22Rv1 (cell line): Measurements from ENCODE around the gene SLC43A2.

ENCODE experiments used
- ZFX ChIP-seq: fragments of 450-650 bp; IDR thresholded peaks from 2 replicates; pipeline ENCODE4 v1.6.1; 2017; ENCODE audit warnings: antibody characterized with exemption, borderline replicate concordance
- TF ChIP-seq, protein P1 (sequence below): fragments of 450-650 bp; IDR thresholded peaks from 2 replicates; pipeline ENCODE4 v1.5.1; 2017; ENCODE audit warnings: mild to moderate bottlenecking

DNA sequence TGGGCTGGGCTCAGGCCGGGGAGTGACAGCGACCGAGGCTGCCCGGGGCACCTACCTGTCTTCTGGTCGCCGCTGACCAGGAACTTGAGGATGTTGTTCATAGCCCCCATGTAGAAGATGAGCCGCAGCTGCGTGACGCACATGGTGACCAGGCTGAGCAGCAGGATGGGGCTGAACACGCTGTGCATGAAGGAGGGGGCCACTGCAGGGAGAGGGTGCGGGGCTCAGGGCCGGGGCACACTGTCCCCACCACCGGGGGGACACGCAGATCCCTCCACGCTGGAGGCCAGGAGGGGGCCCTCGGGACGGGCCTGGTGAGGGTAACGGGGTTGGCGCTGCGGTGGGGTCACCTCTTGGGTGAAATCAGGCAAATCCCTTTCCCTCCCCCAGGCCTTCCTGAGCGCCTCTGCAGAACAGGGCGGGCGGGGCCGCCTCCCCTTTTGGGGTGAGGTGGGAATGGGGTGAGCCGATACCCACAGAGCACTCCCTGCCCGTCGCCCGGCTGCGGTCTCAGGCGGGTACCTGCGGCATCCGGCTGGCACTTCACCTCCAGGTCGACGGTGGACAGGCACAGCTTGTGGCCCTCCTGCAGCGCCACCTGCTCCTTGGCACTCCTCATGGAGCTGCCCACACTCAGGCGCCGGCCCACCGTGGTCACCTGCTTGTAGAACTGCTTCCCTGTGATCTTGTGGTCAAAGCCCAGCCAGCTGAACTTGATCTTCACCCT, 37.7 kb downstream of the SLC43A2 start:
- TF ChIP-seq, protein P1, sequence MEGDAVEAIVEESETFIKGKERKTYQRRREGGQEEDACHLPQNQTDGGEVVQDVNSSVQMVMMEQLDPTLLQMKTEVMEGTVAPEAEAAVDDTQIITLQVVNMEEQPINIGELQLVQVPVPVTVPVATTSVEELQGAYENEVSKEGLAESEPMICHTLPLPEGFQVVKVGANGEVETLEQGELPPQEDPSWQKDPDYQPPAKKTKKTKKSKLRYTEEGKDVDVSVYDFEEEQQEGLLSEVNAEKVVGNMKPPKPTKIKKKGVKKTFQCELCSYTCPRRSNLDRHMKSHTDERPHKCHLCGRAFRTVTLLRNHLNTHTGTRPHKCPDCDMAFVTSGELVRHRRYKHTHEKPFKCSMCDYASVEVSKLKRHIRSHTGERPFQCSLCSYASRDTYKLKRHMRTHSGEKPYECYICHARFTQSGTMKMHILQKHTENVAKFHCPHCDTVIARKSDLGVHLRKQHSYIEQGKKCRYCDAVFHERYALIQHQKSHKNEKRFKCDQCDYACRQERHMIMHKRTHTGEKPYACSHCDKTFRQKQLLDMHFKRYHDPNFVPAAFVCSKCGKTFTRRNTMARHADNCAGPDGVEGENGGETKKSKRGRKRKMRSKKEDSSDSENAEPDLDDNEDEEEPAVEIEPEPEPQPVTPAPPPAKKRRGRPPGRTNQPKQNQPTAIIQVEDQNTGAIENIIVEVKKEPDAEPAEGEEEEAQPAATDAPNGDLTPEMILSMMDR, result no peak
- no peak for TF ChIP-seq ZFX
